GM12891 (cell line): ENCODE measurements around the gene ALG5.

ENCODE experiments used
- POLR2A ChIP-seq: IDR thresholded peaks from 2 replicates; pipeline ENCODE4 v1.6.1; 2011; ENCODE audit warnings: low read depth, low read length, control low read depth
- POLR2AphosphoS5 ChIP-seq: IDR thresholded peaks from 2 replicates; pipeline ENCODE4 v1.6.1; 2011; ENCODE audit warnings: low read depth, low read length, control low read depth
- POU2F2 ChIP-seq: IDR thresholded peaks from 2 replicates; pipeline ENCODE4 v1.6.1; 2011; ENCODE audit warnings: low read depth, mild to moderate bottlenecking, control low read depth, low read length, moderate library complexity

DNA sequence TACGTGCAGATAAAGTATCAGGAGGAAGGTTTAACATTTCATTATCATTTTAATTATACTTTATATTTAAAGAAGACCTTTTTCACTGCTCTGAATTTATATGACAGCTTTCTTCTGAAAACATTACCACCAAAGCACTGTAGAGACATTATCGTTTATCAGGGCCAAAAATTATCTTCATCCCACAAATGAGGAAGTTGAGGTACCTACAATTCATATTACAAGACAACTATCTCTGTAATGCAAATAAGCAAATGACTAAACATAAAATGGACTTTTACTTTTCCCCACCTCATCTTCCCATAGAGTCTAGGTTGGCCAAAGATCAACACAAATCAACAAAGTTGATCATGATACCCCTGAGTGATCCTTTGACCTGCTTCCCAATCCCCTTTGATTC lies 48.2 kb downstream of the ALG5 start:
- TF ChIP-seq POLR2A (no peak), POLR2AphosphoS5 (no peak), POU2F2 (no peak)
